ENCODE measurements around the gene CAMK2D.

DNA sequence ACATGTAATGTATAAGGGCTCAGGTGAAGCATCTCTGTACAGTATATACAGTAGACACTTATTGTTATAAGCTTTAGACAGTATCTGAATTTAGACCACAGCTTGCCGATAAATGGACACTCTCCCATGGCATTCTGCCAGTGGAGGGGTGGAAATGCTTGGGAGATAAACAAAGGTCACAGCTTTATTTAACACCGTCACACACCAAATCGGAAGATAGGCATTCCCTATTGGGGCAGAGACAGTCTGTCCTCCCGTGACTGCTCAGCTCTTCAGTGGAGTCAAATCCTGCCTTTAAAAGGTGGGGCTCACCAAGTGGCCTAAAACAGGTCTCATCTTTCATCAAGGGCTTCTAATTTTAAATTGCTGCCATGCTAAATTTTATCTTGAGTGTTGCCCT lies 178.8 kb downstream of the CAMK2D start:
- no peak for TF ChIP-seq ZFP3 (CRISPR knock-in tag; IDR thresholded peaks at IDR 0.05)
- TF ChIP-seq ZFP30 (CRISPR knock-in tag; IDR thresholded peaks at IDR 0.05): no peak
- TF ChIP-seq, protein P1, sequence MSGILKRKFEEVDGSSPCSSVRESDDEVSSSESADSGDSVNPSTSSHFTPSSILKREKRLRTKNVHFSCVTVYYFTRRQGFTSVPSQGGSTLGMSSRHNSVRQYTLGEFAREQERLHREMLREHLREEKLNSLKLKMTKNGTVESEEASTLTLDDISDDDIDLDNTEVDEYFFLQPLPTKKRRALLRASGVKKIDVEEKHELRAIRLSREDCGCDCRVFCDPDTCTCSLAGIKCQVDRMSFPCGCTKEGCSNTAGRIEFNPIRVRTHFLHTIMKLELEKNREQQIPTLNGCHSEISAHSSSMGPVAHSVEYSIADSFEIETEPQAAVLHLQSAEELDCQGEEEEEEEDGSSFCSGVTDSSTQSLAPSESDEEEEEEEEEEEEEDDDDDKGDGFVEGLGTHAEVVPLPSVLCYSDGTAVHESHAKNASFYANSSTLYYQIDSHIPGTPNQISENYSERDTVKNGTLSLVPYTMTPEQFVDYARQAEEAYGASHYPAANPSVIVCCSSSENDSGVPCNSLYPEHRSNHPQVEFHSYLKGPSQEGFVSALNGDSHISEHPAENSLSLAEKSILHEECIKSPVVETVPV (CRISPR knock-in tag; IDR thresholded peaks at IDR 0.05): no peak
- no peak for TF ChIP-seq PPARA (CRISPR knock-in tag; IDR thresholded peaks at IDR 0.05; ENCODE audit: borderline replicate concordance)
- no peak for TF ChIP-seq SNAI2 (CRISPR knock-in tag; IDR thresholded peaks at IDR 0.05)
- TF ChIP-seq ZC3H10 (CRISPR knock-in tag; IDR thresholded peaks at IDR 0.05): no peak
- no peak for TF ChIP-seq OSR1 (CRISPR knock-in tag; IDR thresholded peaks at IDR 0.05)
- no peak for TF ChIP-seq ESRRG (CRISPR knock-in tag; IDR thresholded peaks at IDR 0.05)
- TF ChIP-seq TCF4 (CRISPR knock-in tag; IDR thresholded peaks at IDR 0.05; ENCODE audit: borderline replicate concordance): no peak
- TF ChIP-seq BACH2 (CRISPR knock-in tag; IDR thresholded peaks at IDR 0.05; ENCODE audit: borderline replicate concordance): no peak
